ENCODE data around the gene MARCHF3.

MARCHF3 gene

DNA sequence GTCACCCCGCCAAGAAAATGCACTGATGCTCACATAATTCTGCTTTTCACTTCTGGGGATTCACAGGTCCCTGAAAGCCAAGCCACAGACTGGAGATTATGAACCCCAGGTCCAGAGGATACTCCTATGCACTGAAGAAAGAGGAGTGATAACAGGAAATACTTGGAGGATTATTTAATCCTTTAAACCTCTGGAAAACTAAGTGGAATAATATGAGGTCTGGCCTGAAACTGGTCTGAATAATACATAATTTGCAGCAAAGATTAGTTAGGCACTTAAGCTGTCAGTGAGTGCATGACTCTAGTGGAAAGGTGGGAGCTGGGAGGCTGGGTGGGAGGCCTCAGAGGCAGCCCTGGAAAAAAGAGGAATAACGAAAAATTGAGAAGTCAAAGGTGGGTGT is 45.7 kb downstream of the MARCHF3 start:
- no peaks in the 10 kb centered on the region for H3K9me3 ChIP-seq
- H3K27ac ChIP-seq: no peak overlapping the region
- no peaks in the 10 kb centered on the region for H3K27me3 ChIP-seq
- H3K4me3 ChIP-seq: no peak overlapping the region
- intact Hi-C loops (cut with DNase I; ENCODE audit: low total_unique reads): no loop called here
- DNase-seq: no peak
- TF ChIP-seq, protein P1, sequence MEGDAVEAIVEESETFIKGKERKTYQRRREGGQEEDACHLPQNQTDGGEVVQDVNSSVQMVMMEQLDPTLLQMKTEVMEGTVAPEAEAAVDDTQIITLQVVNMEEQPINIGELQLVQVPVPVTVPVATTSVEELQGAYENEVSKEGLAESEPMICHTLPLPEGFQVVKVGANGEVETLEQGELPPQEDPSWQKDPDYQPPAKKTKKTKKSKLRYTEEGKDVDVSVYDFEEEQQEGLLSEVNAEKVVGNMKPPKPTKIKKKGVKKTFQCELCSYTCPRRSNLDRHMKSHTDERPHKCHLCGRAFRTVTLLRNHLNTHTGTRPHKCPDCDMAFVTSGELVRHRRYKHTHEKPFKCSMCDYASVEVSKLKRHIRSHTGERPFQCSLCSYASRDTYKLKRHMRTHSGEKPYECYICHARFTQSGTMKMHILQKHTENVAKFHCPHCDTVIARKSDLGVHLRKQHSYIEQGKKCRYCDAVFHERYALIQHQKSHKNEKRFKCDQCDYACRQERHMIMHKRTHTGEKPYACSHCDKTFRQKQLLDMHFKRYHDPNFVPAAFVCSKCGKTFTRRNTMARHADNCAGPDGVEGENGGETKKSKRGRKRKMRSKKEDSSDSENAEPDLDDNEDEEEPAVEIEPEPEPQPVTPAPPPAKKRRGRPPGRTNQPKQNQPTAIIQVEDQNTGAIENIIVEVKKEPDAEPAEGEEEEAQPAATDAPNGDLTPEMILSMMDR (IDR thresholded peaks at IDR 0.05): no peak
- H3K36me3 ChIP-seq: no peaks in the 10 kb centered on the region
- H3K4me1 ChIP-seq: peaks cover 0 to 5% (median 0%) of the 10 kb centered on the region in 4 donors

DNA sequence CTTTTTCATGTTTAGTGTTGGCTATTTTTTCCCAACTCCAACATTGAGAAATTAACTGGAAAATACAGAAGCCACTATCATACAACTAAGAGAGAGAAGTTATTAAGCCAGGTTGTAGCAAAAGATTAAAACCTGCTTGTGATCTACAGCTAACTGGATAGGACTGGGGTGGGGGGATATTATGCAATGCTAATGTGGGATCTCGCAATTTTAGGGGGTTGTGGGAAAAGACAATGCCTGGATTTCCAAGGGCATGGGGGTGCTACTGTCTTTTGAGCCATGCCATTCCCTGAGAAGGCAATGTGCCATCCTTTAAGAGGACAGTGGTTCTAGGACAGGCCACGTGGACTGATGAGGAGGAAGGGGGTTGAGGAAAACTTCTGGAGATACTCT is 46.5 kb downstream of the MARCHF3 start:
- Histone ChIP-seq H3K9me3 (no peaks in the 10 kb centered on the region), H3K4me3 (no peak overlapping the region), H3K36me3 (no peaks in the 10 kb centered on the region), H3K4me1 (peaks cover 0 to 5% (median 0%) of the 10 kb centered on the region in 4 donors), H3K27me3 (no peaks in the 10 kb centered on the region), H3K27ac (no peak overlapping the region)
- TF ChIP-seq, protein P1 (IDR thresholded peaks at IDR 0.05): no peak
- DNase-seq: no peak
- intact Hi-C loops (cut with DNase I; ENCODE audit: low total_unique reads): no loop called here

DNA sequence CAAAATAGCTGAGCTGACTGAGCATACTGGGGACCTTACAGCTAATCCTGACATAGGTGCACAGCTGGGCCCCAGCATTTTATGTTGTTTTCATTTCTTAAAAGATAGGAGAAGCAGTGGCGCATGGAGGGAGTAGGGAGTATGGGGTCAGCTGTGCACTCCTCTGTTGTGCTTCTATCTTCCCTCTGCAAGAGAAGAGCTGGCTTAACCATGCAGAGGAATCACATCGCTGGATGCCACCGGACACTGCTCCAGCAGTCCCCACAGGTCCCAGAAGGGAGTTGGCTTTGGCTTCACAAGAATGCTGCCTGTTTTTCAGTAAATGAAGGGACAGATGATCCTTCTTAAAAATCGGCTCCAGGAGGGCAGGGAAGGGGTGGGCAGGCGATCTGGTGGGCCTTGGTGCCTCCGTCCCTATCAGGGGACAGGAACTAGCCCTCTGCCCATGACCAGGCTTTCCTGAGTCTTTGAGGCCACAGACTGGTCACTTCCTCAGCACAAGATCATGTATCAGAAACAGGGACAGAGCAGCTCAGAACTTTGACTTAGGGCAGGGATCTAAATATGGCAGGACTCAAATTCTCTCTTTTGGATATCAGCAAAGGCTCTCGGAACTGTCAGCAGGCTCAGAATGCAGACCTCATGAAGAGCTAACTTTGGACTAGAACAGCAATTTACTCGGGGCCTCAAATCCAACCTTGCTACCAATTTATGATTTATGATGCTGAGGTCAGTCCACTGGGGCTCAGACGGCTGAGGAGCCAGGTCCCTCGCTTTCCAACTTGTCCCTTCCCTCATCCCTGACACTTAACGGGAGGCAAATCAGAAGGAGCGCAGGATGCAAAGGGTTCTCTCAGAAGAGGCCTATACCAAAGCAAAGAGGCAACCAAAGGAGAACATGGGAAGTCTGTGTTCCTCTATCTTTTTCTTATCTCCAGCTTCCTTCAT is 47.2 kb downstream of the MARCHF3 start:
- intact Hi-C loops (cut with DNase I; ENCODE audit: low total_unique reads): no loop called here
- H3K36me3 ChIP-seq: no peaks in the 10 kb centered on the region
- peaks cover 0 to 5% (median 0%) of the 10 kb centered on the region in 4 donors for H3K4me1 ChIP-seq
- no peaks in the 10 kb centered on the region for H3K9me3 ChIP-seq
- H3K27ac ChIP-seq: no peak overlapping the region
- no peak for DNase-seq
- H3K4me3 ChIP-seq: no peak overlapping the region
- H3K27me3 ChIP-seq: no peaks in the 10 kb centered on the region
- TF ChIP-seq, protein P1 (IDR thresholded peaks at IDR 0.05): no peak

DNA sequence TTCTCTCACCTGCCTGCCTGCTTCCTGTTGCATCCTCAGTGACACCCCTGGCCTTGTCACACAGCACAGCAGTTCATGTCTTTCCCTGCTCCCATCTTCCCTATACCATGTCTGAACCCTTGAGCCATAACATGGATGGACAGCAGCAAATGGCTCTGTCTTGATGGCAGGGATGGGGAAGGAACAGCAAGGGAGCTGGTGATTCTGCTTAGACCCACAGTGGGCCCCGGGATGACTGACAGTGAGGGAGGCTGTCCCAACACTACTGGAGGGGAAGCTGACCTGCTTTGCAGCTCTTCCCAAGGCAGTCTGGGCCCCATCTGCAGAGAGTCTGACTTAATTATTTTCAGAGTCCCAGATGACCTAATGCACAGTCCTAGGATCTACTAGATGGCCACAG is 48.2 kb downstream of the MARCHF3 start:
- H3K9me3 ChIP-seq: no peaks in the 10 kb centered on the region
- DNase-seq: no peak
- H3K4me1 ChIP-seq: peaks cover 0 to 5% (median 0%) of the 10 kb centered on the region in 4 donors
- TF ChIP-seq, protein P1 (IDR thresholded peaks at IDR 0.05): no peak
- H3K36me3 ChIP-seq: no peaks in the 10 kb centered on the region
- H3K4me3 ChIP-seq: no peak overlapping the region
- H3K27ac ChIP-seq: no peak overlapping the region
- no peaks in the 10 kb centered on the region for H3K27me3 ChIP-seq
- intact Hi-C loops (cut with DNase I; ENCODE audit: low total_unique reads): no loop called here

DNA sequence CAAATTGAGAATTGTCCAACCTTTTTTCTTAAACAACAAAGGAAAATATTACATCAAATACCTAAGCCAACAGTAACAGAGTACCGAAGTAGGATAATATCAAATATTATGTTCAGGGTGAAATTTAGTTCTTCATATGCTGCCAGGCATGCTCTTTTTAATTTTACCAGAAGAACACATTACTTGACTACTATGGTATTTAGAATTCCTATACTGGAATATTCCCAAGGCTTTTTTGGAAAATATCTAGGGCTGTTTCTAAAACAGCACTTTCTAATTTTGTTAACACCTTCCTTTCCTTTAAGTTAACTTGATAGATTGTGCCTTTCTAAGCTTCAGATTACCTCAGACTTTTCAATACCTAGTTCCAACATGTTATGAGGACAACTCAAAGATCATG is 48.7 kb downstream of the MARCHF3 start:
- no peak for DNase-seq
- H3K9me3 ChIP-seq: no peaks in the 10 kb centered on the region
- no peak overlapping the region for H3K27ac ChIP-seq
- peaks cover 0 to 5% (median 0%) of the 10 kb centered on the region in 4 donors for H3K4me1 ChIP-seq
- TF ChIP-seq, protein P1 (IDR thresholded peaks at IDR 0.05): no peak
- H3K27me3 ChIP-seq: no peaks in the 10 kb centered on the region
- H3K36me3 ChIP-seq: no peaks in the 10 kb centered on the region
- no peak overlapping the region for H3K4me3 ChIP-seq
- intact Hi-C loops (cut with DNase I; ENCODE audit: low total_unique reads): no loop called here

Measured in tibial artery (tissue), 4 donors.